Esophagus muscularis mucosa (tissue), 4 donors: ENCODE measurements around the gene MIEF2. TPM values are rescaled to one million over a fixed set of nuclear protein-coding genes. Genes with fewer than 3 reads are reported as not detected.

Experiments
- DNase-seq: peaks from one replicate; pipeline ENCODE4 v3.0.0-alpha.2; 2017; ENCODE audit errors: extremely low spot score
- H3K27ac ChIP-seq, 4 donors: fragments of 200-600 bp; sonication (generic); replicated peaks in 1 of 4; 1 replicate in 3 of 4; 2 replicates in 1 of 4; pipeline ENCODE4 v1.5.1; 2016 to 2019; ENCODE audit warnings: mild to moderate bottlenecking in 1 of 4
- H3K27me3 ChIP-seq, 4 donors: fragments of 200-600 bp; sonication (generic); one replicate each; pipeline versions ENCODE4 v1.5.1 to v1.6.0; 2016 to 2019
- H3K36me3 ChIP-seq, 4 donors: fragments of 200-600 bp; sonication (generic); one replicate each; pipeline ENCODE4 v1.5.1; 2016 to 2019
- H3K4me1 ChIP-seq, 4 donors: fragments of 200-600 bp; sonication (generic); one replicate each; pipeline ENCODE4 v1.5.1; 2016 to 2019
- H3K4me3 ChIP-seq, 4 donors: fragments of 200-600 bp; sonication (generic); 1 replicate in 2 of 4; 2 replicates in 2 of 4; pipeline ENCODE4 v1.5.1; 2016 to 2019; ENCODE audit warnings: mild to moderate bottlenecking in 4 of 4, moderate library complexity in 1 of 4
- H3K9me3 ChIP-seq, 4 donors: fragments of 200-600 bp; sonication (generic); 1 replicate in 3 of 4; 2 replicates in 1 of 4; pipeline ENCODE4 v1.5.1; 2016 to 2019
- EP300 ChIP-seq: sonication (generic); formaldehyde crosslinking; IDR thresholded peaks from one replicate; pipeline ENCODE4 v1.6.1; 2017; ENCODE audit warnings: antibody characterized with exemption
- POLR2A ChIP-seq: fragments of 450-650 bp; IDR thresholded peaks from one replicate; pipeline ENCODE4 v1.6.1; 2017; ENCODE audit warnings: antibody characterized with exemption, moderate library complexity, mild to moderate bottlenecking, low read depth
- POLR2AphosphoS5 ChIP-seq, 2 donors: sonication (generic); formaldehyde crosslinking; IDR thresholded peaks; one replicate each; pipeline ENCODE4 v1.6.1; 2017; ENCODE audit warnings: antibody characterized with exemption in 2 of 2
- WGBS: methylation state at CpG from one replicate; pipeline ENCODE4 v1.1.5; 2018; 5-methylcytosine and 5-hydroxymethylcytosine counted together
- intact Hi-C: fragments of 100-400 bp; cut with DNase I; formaldehyde crosslinking; loops from one replicate; pipeline ENCODE4 v1.15.1; 2023
- total RNA-seq, 4 donors: library from RNA; depleted of rRNA; stranded (reverse); fragments of >200 nt; gene quantifications; one replicate each; pipeline versions ENCODE4 v1.1.0 to v1.2.1, GENCODE V29; 2016
- TF ChIP-seq, protein P1 (sequence below), 3 experiments: fragments of 200-600 bp in 2 of 3; fragments of 450-650 bp in 1 of 3; sonication (generic) in 2 of 3; IDR thresholded peaks; one replicate each; pipeline ENCODE4 v1.5.1; 2017 to 2019; ENCODE audit warnings: antibody characterized with exemption in 3 of 3, mild to moderate bottlenecking in 2 of 3, moderate library complexity in 1 of 3

Gene MIEF2
- total RNA-seq, 4 donors from 2014 or later, result 10.8 to 27.2 (median 17.9) TPM

DNA sequence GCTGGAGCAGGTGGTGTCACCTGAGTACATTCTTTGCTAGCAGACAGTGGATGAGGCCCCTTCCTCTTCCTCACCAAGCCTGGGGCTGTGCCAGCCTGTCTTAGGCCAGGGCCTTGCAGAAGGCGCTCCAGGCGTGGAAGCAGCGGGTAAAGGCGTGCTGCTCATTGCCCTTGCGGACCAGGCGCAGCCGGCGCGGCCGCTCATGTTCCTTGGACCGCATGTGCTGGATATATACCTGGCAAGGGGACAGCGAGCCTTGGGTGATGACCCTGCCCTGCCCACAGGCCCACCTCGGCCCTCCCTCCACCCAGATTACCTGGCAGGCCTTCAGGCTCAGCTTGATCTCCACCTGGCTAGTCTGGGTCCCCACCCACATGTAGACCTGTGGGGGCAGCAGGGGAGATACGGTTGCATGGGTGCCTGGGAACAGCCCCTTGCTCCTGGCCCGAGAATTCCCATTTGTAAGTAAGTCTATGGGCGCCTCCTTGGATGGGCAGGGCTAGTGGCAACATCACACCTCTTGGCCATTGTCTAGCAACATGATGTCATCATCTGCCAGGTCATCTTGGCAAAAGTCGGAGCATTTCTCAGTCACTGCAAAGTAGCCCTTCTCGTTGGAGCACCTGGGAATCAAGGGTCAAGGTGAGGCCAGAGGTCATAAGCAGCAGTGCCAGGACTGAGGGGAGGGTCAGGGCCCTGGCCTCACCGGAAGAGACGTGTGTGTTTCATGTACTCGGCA, 15.3 kb upstream of the MIEF2 start:
- TF ChIP-seq, protein P1, sequence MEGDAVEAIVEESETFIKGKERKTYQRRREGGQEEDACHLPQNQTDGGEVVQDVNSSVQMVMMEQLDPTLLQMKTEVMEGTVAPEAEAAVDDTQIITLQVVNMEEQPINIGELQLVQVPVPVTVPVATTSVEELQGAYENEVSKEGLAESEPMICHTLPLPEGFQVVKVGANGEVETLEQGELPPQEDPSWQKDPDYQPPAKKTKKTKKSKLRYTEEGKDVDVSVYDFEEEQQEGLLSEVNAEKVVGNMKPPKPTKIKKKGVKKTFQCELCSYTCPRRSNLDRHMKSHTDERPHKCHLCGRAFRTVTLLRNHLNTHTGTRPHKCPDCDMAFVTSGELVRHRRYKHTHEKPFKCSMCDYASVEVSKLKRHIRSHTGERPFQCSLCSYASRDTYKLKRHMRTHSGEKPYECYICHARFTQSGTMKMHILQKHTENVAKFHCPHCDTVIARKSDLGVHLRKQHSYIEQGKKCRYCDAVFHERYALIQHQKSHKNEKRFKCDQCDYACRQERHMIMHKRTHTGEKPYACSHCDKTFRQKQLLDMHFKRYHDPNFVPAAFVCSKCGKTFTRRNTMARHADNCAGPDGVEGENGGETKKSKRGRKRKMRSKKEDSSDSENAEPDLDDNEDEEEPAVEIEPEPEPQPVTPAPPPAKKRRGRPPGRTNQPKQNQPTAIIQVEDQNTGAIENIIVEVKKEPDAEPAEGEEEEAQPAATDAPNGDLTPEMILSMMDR (IDR thresholded peaks at IDR 0.05), result no peak
- no peak for TF ChIP-seq EP300
- H3K27ac ChIP-seq, result no peak overlapping the region
- H3K9me3 ChIP-seq, result no peaks in the 10 kb centered on the region
- DNase-seq, result no peak
- WGBS, result 80% methylated on average over 12 of the region's 21 CpGs
- intact Hi-C loops, result no loop called here
- H3K36me3 ChIP-seq, result peaks cover 41 to 100% (median 93%) of the 10 kb centered on the region in 4 donors
- H3K4me1 ChIP-seq, result peaks cover 25 to 28% (median 25%) of the 10 kb centered on the region in 4 donors
- no peak overlapping the region for H3K4me3 ChIP-seq
- H3K27me3 ChIP-seq, result no peaks in the 10 kb centered on the region

DNA sequence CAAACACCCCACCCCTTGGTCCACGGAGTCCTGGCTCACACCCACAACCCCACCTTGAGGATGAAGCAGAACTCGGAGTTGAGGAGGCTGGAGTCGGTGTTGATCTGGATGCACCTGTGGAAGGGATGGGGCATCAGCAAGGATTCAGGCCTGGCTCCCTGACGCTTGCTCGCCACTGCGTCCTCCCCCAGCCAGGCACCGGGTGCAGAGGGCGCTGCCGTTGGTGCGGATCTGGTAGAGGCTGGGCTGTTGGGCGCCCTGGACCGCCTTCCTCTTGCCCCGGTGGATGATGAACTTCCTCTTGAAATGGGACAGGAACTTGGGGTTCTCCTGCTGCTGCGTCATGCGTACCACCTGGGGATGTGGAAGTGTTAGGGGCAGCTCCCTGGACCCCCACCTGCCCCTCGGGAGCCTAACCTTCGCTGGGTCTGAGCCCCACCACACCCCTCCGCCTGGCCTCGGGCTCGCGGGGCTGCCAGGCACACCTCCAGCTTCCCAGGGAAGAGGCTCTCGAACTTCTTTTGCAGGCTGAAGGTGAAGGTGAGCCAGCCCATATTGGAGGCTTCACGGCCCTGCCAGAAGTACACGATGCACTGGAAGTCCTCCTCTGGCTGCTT, 14.2 kb upstream of the MIEF2 start:
- no peak for TF ChIP-seq POLR2AphosphoS5 (IDR thresholded peaks at IDR 0.05)
- no peak for TF ChIP-seq EP300
- TF ChIP-seq, protein P1 (IDR thresholded peaks at IDR 0.05), result no peak
- TF ChIP-seq POLR2A, result no peak
- peaks cover 49 to 100% (median 97%) of the 10 kb centered on the region in 4 donors for H3K36me3 ChIP-seq
- intact Hi-C loops, result no loop called here
- H3K4me3 ChIP-seq, result no peak overlapping the region
- H3K27me3 ChIP-seq, result no peaks in the 10 kb centered on the region
- H3K27ac ChIP-seq, result peak overlapping the region in 1 of 4 donors; percentile 36
- 65% methylated on average over 6 of the region's 24 CpGs for WGBS
- H3K4me1 ChIP-seq, result peaks cover 25 to 28% (median 25%) of the 10 kb centered on the region in 4 donors
- DNase-seq, result no peak
- no peaks in the 10 kb centered on the region for H3K9me3 ChIP-seq

DNA sequence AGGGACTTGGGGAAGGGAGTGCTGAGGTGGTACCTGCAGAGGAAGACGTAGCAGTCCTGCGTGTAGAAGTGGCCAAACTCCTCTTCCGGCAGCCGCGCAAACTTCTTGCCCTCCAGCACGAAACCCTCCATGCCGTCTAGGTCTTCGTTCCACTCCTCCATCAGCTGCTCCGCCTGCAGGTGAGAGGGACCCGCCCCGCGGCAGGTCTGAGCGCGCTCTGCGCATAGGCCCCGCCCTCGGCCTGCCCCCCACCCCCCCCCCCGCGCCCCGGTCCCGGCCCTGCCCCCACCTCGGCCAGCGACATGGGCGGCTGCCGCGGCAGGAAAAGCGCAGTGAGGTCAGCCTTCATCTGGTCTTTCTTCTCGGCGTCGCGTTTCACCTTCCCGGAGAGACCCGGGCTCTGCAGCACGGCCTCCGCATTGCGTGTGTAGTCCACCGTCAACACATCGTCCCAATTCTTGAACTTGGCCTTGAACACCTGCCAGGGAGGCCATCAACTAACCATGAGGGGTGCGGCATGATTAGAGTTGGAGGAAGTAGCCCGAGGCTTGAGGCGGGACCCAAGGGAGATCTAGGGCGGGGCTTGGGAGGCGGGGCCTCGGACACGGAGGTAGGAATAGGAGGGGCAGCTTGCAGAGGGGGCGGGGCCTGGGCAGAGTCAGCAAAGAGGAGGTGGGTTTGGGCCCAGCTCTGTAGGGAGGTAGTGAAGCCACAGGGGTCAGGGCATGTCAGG, 13.4 kb upstream of the MIEF2 start:
- 60% methylated on average over 28 of the region's 46 CpGs for WGBS
- TF ChIP-seq POLR2AphosphoS5 (IDR thresholded peaks at IDR 0.05) (peak in 1 of 2 donors; percentile 18), EP300 (no peak)
- Histone ChIP-seq H3K36me3 (peaks cover 57 to 100% (median 97%) of the 10 kb centered on the region in 4 donors), H3K9me3 (no peaks in the 10 kb centered on the region), H3K4me3 (peak overlapping the region in 2 of 4 donors; percentile 2 to 16), H3K4me1 (peaks cover 25 to 28% (median 25%) of the 10 kb centered on the region in 4 donors), H3K27ac (peak overlapping the region in 3 of 4 donors; percentile 36 to 60 (median 45)), H3K27me3 (no peaks in the 10 kb centered on the region)
- no peak for DNase-seq
- intact Hi-C loops, result no loop called here

DNA sequence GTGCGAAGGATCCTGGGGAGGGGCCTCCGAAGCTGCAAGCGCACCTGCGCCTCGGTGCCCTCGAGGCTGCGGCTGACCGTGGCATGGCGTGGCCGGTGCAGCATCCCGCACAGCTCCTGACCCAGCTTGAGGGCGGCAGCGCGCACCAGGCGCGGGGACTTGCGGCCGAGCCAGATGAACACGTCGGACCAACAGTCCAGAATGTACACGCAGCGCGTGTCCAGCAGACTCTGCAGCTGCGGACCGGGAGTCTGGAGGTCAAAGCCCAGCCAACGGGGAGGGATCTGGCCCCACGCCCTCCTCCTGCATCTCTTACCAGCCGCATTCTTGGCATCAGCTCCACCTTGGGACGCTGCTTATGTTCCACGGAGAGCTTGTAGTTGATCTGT, 12.9 kb upstream of the MIEF2 start:
- Histone ChIP-seq H3K27ac (peak overlapping the region in 3 of 4 donors; percentile 36 to 60 (median 45)), H3K9me3 (no peaks in the 10 kb centered on the region), H3K36me3 (peaks cover 62 to 100% (median 97%) of the 10 kb centered on the region in 4 donors), H3K4me1 (peaks cover 25 to 28% (median 25%) of the 10 kb centered on the region in 4 donors), H3K27me3 (no peaks in the 10 kb centered on the region), H3K4me3 (peak overlapping the region in 1 of 4 donors; percentile 2)
- WGBS, result 68% methylated on average over 21 of the region's 30 CpGs
- intact Hi-C loops, result no loop called here
- TF ChIP-seq, protein P1 (IDR thresholded peaks at IDR 0.05), result no peak
- TF ChIP-seq POLR2AphosphoS5 (IDR thresholded peaks at IDR 0.05) (peak; percentile 15 to 28), EP300 (no peak)
- DNase-seq, result no peak

DNA sequence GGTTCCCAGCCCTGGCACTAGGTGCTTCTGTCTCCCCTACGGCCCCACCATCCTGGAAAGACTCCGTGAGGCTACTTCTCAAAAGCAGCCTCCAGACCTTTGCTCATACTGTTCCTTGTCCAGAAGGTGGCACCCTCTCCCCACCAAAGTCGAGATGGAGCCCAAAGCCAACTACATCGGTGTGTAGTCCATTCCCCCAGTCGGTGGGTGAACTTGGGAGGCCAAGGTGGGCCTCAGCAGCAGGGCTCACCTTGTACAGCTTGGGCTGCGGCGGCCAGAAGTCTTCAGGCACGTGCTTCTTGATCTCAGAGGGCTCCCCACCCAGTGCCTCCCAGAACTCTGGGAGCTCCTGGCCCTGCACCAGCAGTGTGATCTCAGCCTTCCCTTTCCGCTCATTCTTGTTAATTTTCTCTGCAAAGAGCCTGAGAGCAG, 12.1 kb upstream of the MIEF2 start:
- WGBS, result 9% methylated on average over 6 of the region's 9 CpGs
- H3K4me3 ChIP-seq, result no peak overlapping the region
- peak overlapping the region; percentile 2 to 60 (median 40) for H3K27ac ChIP-seq
- no peak for DNase-seq
- intact Hi-C loops, result no loop called here
- H3K27me3 ChIP-seq, result no peaks in the 10 kb centered on the region
- H3K4me1 ChIP-seq, result peaks cover 25 to 28% (median 25%) of the 10 kb centered on the region in 4 donors
- no peaks in the 10 kb centered on the region for H3K9me3 ChIP-seq
- TF ChIP-seq EP300 (no peak), POLR2A (no peak), POLR2AphosphoS5 (IDR thresholded peaks at IDR 0.05) (peak; percentile 31 to 39)
- TF ChIP-seq, protein P1 (IDR thresholded peaks at IDR 0.05), result peak; percentile 46 to 62 (median 61)
- peaks cover 69 to 100% (median 99%) of the 10 kb centered on the region in 4 donors for H3K36me3 ChIP-seq
